Anterior cingulate cortex (tissue), 58 donors: ENCODE data around the gene PHLDA1.
A peak's percentile ranks its signal among the peaks of the same experiment; 100 is the strongest.
"Not testable (repeated sequence)": the region's sequence is repeated elsewhere in the genome, so short reads cannot be mapped to it uniquely, and the experiment has no call there.

Source experiments
- DNase-seq, 58 donors: peaks; one replicate each; lab custom pipeline; 2025; lab: John Stamatoyannopoulos, UW

PHLDA1 gene

GRCh38 chr12:75991753-75992152, 39.8 kb downstream of the PHLDA1 start:
- DNase-seq: no peak

- no peak for DNase-seq
Observed at GRCh38 chr12:75990189-75990912, 41.2 kb downstream of the PHLDA1 start.

GRCh38 chr12:75987709-75988108, 43.9 kb downstream of the PHLDA1 start:
- not testable (repeated sequence) for DNase-seq

- DNase-seq: no peak
Observed at GRCh38 chr12:75986001-75986746, 45.4 kb downstream of the PHLDA1 start.

- no peak for DNase-seq
Observed at GRCh38 chr12:75985566-75985965, 46.0 kb downstream of the PHLDA1 start.

GRCh38 chr12:75984577-75985182, 46.9 kb downstream of the PHLDA1 start:
- DNase-seq: no peak

GRCh38 chr12:75983851-75984250, 47.7 kb downstream of the PHLDA1 start:
- DNase-seq: not testable (repeated sequence)

- DNase-seq: no peak
Observed at GRCh38 chr12:75982979-75983660, 48.5 kb downstream of the PHLDA1 start.

GRCh38 chr12:75982169-75982564, 49.4 kb downstream of the PHLDA1 start:
- DNase-seq: no peak

GRCh38 chr12:75981247-75982168, 50.1 kb downstream of the PHLDA1 start:
- no peak for DNase-seq

GRCh38 chr12:75979181-75979580, 52.4 kb downstream of the PHLDA1 start:
- no peak for DNase-seq

GRCh38 chr12:75978677-75979076, 52.9 kb downstream of the PHLDA1 start:
- DNase-seq: no peak

GRCh38 chr12:75977952-75978671, 53.5 kb downstream of the PHLDA1 start:
- peak in 11 of 58 donors; percentile 1 to 43 (median 16) for DNase-seq

- no peak for DNase-seq
Observed at GRCh38 chr12:75977590-75977951, 54.0 kb downstream of the PHLDA1 start.

GRCh38 chr12:75976913-75977312, 54.7 kb downstream of the PHLDA1 start:
- DNase-seq: no peak

- DNase-seq: no peak
Observed at GRCh38 chr12:75976113-75976512, 55.5 kb downstream of the PHLDA1 start.

- DNase-seq: no peak
Observed at GRCh38 chr12:75975702-75976101, 55.9 kb downstream of the PHLDA1 start.
